Lower lobe of right lung (tissue), 2 donors: Measurements from ENCODE around the gene MRFAP1. TPM values are rescaled to one million over a fixed set of nuclear protein-coding genes. Genes with fewer than 3 reads are reported as not detected.

Experiments
- ATAC-seq, 2 donors: fragments of 200-7000 bp; cut with Tn5 transposase; one replicate each; pipeline ENCODE4 v1.9.1; 2020 to 2022; ENCODE audit warnings: mild to moderate bottlenecking in 2 of 2, moderate library complexity in 2 of 2
- DNase-seq: peaks from one replicate; pipeline ENCODE4 v3.0.0-alpha.2; 2020
- H3K27ac ChIP-seq: fragments of 200-600 bp; one replicate; pipeline ENCODE4 v1.8.0; 2022
- H3K27me3 ChIP-seq: fragments of 200-600 bp; one replicate; pipeline ENCODE4 v1.8.0; 2022; ENCODE audit warnings: low read depth
- H3K36me3 ChIP-seq: fragments of 200-600 bp; one replicate; pipeline ENCODE4 v1.8.0; 2022; ENCODE audit warnings: mild to moderate bottlenecking
- H3K4me1 ChIP-seq: fragments of 200-600 bp; one replicate; pipeline ENCODE4 v1.8.0; 2022
- H3K4me3 ChIP-seq: fragments of 200-600 bp; one replicate; pipeline ENCODE4 v1.8.0; 2022; ENCODE audit warnings: mild to moderate bottlenecking
- H3K9me3 ChIP-seq: fragments of 200-600 bp; one replicate; pipeline ENCODE4 v1.8.0; 2022
- CTCF ChIP-seq: fragments of 200-600 bp; IDR thresholded peaks from one replicate; pipeline ENCODE4 v1.8.0; 2022; ENCODE audit warnings: antibody characterized with exemption, mild to moderate bottlenecking
- intact Hi-C: fragments of 100-400 bp; cut with DNase I; formaldehyde crosslinking; loops from one replicate; pipeline ENCODE4 v1.11.0; 2022
- total RNA-seq: library from RNA; stranded (reverse); fragmentation: NEBNext Ultra II Directional; extraction: Animal tissue kit (Norgen Biotek cat#: 25700); gene quantifications from one replicate; pipeline ENCODE4 v1.2.1, GENCODE V29; 2021
- donor health status: DM: no; HTN: yes; CAD: no; lungs with severe emphysema.

The MRFAP1 gene
- total RNA-seq, 1 donor from 2014 or later, result 211 TPM

GRCh38 chr4:6658597-6659075, 18.2 kb downstream of the MRFAP1 start:
- ATAC-seq (peak; percentile 80 to 84), DNase-seq (no peak)
- Histone ChIP-seq H3K4me3 (peak overlapping the region; percentile 51), H3K4me1 (peaks cover 11% of the 10 kb centered on the region), H3K36me3 (no peaks in the 10 kb centered on the region), H3K27me3 (peaks cover 10% of the 10 kb centered on the region), H3K9me3 (no peaks in the 10 kb centered on the region), H3K27ac (peak overlapping the region; percentile 18)
- intact Hi-C loops, result no loop called here
- no peak for TF ChIP-seq CTCF

GRCh38 chr4:6659897-6660296, 19.4 kb downstream of the MRFAP1 start:
- Histone ChIP-seq H3K9me3 (no peaks in the 10 kb centered on the region), H3K4me3 (no peak overlapping the region), H3K4me1 (peaks cover 23% of the 10 kb centered on the region), H3K36me3 (no peaks in the 10 kb centered on the region), H3K27ac (no peak overlapping the region), H3K27me3 (peaks cover 22% of the 10 kb centered on the region)
- DNase-seq (no peak), ATAC-seq (no peak)
- intact Hi-C loops, result no loop called here
- TF ChIP-seq CTCF, result no peak

GRCh38 chr4:6660430-6660829, 19.9 kb downstream of the MRFAP1 start:
- ATAC-seq (no peak), DNase-seq (no peak)
- no peaks in the 10 kb centered on the region for H3K36me3 ChIP-seq
- intact Hi-C loops, result no loop called here
- H3K4me1 ChIP-seq, result peaks cover 24% of the 10 kb centered on the region
- no peak overlapping the region for H3K4me3 ChIP-seq
- no peaks in the 10 kb centered on the region for H3K9me3 ChIP-seq
- H3K27me3 ChIP-seq, result peaks cover 24% of the 10 kb centered on the region
- no peak for TF ChIP-seq CTCF
- H3K27ac ChIP-seq, result no peak overlapping the region

- Histone ChIP-seq H3K27ac (no peak overlapping the region), H3K9me3 (no peaks in the 10 kb centered on the region), H3K36me3 (no peaks in the 10 kb centered on the region), H3K4me3 (no peak overlapping the region), H3K27me3 (peaks cover 28% of the 10 kb centered on the region), H3K4me1 (peaks cover 24% of the 10 kb centered on the region)
- intact Hi-C loops, result no loop called here
- ATAC-seq (no peak), DNase-seq (no peak)
- TF ChIP-seq CTCF, result no peak
Observed at GRCh38 chr4:6662591-6662990, 22.1 kb downstream of the MRFAP1 start.

- no peaks in the 10 kb centered on the region for H3K9me3 ChIP-seq
- H3K36me3 ChIP-seq, result no peaks in the 10 kb centered on the region
- peak in 1 of 2 donors; percentile 29 for ATAC-seq
- H3K27ac ChIP-seq, result no peak overlapping the region
- H3K4me3 ChIP-seq, result peak overlapping the region; percentile 38
- no peak for TF ChIP-seq CTCF
- peaks cover 19% of the 10 kb centered on the region for H3K4me1 ChIP-seq
- intact Hi-C loops, result no loop called here
- peaks cover 28% of the 10 kb centered on the region for H3K27me3 ChIP-seq
- DNase-seq, result no peak
Observed at GRCh38 chr4:6663596-6664393, 23.3 kb downstream of the MRFAP1 start.
